Fibroblast of lung (primary cell): Measurements from ENCODE around the gene PDE8B.

Source experiments
- CTCF ChIP-seq, 2 donors: IDR thresholded peaks in 1 of 2; conservative IDR thresholded peaks in 1 of 2; 1 replicate in 1 of 2; 2 replicates in 1 of 2; pipeline ENCODE4 v1.5.1; 2011 to 2012; ENCODE audit warnings: low read length in 2 of 2, control low read depth in 1 of 2, inconsistent platforms in 1 of 2, low read depth in 1 of 2, mild to moderate bottlenecking in 1 of 2
- EZH2 ChIP-seq: IDR thresholded peaks from 2 replicates; pipeline ENCODE4 v1.5.1; 2012; ENCODE audit warnings: low read length, control low read depth, mild to moderate bottlenecking; ENCODE audit errors: missing control alignments

GRCh38 chr5:77258652-77259051, 48.2 kb downstream of the PDE8B start:
- TF ChIP-seq CTCF (conservative IDR thresholded peaks at IDR 0.05 in 1 of 2, IDR thresholded peaks at IDR 0.05 in 1 of 2; ENCODE audit: low read depth in 1 of 2, low read length in 2 of 2) (no peak), EZH2 (no peak)
